Stomach (tissue), 9 donors: ENCODE results near the gene SLC22A12. TPM values are rescaled to one million over a fixed set of nuclear protein-coding genes. Genes with fewer than 3 reads are reported as not detected.

Experiments
- DNase-seq, 2 donors: peaks; one replicate each; pipeline versions ENCODE4 v3.0.0 to v3.0.0-alpha.2; 2013 to 2019
- H3K27ac ChIP-seq, 5 donors: fragments of 200-600 bp in 4 of 5; sonication (generic) in 4 of 5; one replicate each; pipeline ENCODE4 v1.5.1; 2013 to 2019; ENCODE audit warnings: mild to moderate bottlenecking in 1 of 5, moderate library complexity in 1 of 5
- H3K27me3 ChIP-seq, 3 donors: fragments of 200-600 bp; sonication (generic); one replicate each; pipeline ENCODE4 v1.5.1; 2017 to 2019; ENCODE audit warnings: mixed run types in 1 of 3
- H3K36me3 ChIP-seq, 4 donors: fragments of 200-600 bp; sonication (generic); 1 replicate in 3 of 4; 2 replicates in 1 of 4; pipeline ENCODE4 v1.5.1; 2016 to 2019
- H3K4me1 ChIP-seq, 4 donors: fragments of 200-600 bp; sonication (generic); one replicate each; pipeline ENCODE4 v1.5.1; 2016 to 2019
- H3K4me3 ChIP-seq, 4 donors: fragments of 200-600 bp; sonication (generic) in 3 of 4; one replicate each; pipeline ENCODE4 v1.5.1; 2016 to 2019; ENCODE audit warnings: mild to moderate bottlenecking in 1 of 4
- H3K9me3 ChIP-seq, 4 donors: fragments of 200-600 bp; sonication (generic); one replicate each; pipeline ENCODE4 v1.5.1; 2016 to 2019
- CTCF ChIP-seq, 7 experiments: fragments of 450-650 bp in 4 of 7; fragments of 200-600 bp in 3 of 7; sonication (generic) in 3 of 7; IDR thresholded peaks; one replicate each; pipeline ENCODE4 v1.5.1; 2016 to 2019; ENCODE audit warnings: antibody characterized with exemption in 7 of 7, control low read depth in 2 of 7, mild to moderate bottlenecking in 1 of 7
- EP300 ChIP-seq: sonication (generic); formaldehyde crosslinking; IDR thresholded peaks from one replicate; pipeline ENCODE4 v1.6.1; 2017; ENCODE audit warnings: antibody characterized with exemption
- POLR2A ChIP-seq, 4 donors: fragments of 450-650 bp; IDR thresholded peaks; one replicate each; pipeline ENCODE4 v1.6.1; 2016; ENCODE audit warnings: antibody characterized with exemption in 4 of 4, control low read depth in 2 of 4, mild to moderate bottlenecking in 1 of 4, moderate library complexity in 1 of 4
- POLR2AphosphoS5 ChIP-seq, 3 donors: sonication (generic); formaldehyde crosslinking; IDR thresholded peaks; one replicate each; pipeline ENCODE4 v1.6.1; 2016; ENCODE audit warnings: antibody characterized with exemption in 3 of 3
- WGBS, 5 donors: extraction: QIAGEN DNeasy Blood & Tissue Kit in 3 of 5; methylation state at CpG; one replicate each; pipeline versions ENCODE4 v1.1.5 to v1.1.7; 2013 to 2018; 5-methylcytosine and 5-hydroxymethylcytosine counted together
- intact Hi-C: fragments of 100-400 bp; cut with DNase I; formaldehyde crosslinking; loops from one replicate; pipeline ENCODE4 v1.15.1; 2023; ENCODE audit warnings: low total_unique reads
- polyA plus RNA-seq, 3 donors: library from polyadenylated mRNA; stranded (reverse); fragments of 200-250 nt; gene quantifications; one replicate each; pipeline ENCODE4 v1.2.3, GENCODE V29; 2013
- total RNA-seq, 5 donors: library from RNA; depleted of rRNA; stranded (reverse); fragments of >200 nt; gene quantifications; one replicate each; pipeline versions ENCODE4 v1.1.0 to v1.2.3, GENCODE V29; 2014 to 2016
- donor health status: healthy with polysubstance abuse.
- donor health status: Bipolar disorder and iron deficiency.
- donor health status: healthy.

The SLC22A12 gene
- total and polyA plus RNA-seq, 8 donors = not detected

DNA sequence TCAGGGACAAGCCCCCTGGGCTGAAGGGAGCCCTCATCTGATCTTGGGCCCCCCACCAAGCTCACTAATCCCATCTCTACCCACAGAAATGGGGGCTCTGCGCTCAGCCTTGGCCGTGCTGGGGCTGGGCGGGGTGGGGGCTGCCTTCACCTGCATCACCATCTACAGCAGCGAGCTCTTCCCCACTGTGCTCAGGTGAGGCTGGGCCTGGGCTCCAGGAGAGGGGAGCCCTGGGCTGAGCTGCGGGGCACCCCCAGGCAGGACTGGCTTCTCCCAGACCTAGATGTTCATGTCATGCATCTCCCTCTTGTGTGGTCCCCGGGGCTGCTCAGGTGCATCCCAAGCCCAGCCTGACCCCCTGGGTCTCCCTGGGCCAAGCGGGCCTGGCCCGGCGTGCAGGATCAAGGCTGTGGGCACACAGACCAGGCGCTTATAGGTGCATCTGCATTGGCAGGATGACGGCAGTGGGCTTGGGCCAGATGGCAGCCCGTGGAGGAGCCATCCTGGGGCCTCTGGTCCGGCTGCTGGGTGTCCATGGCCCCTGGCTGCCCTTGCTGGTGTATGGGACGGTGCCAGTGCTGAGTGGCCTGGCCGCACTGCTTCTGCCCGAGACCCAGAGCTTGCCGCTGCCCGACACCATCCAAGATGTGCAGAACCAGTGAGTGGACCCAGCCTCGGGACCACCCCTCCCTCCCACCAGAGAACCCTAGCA lies 9.4 kb downstream of the SLC22A12 start:
- Histone ChIP-seq H3K27ac (no peak overlapping the region), H3K36me3 (no peaks in the 10 kb centered on the region), H3K27me3 (peaks cover 0 to 10% (median 0%) of the 10 kb centered on the region in 3 donors), H3K4me3 (no peak overlapping the region), H3K9me3 (no peaks in the 10 kb centered on the region), H3K4me1 (no peaks in the 10 kb centered on the region)
- 84 to 90% (median 87%) methylated on average over 12 to 19 of the region's 19 CpGs for WGBS, 5 donors
- TF ChIP-seq POLR2AphosphoS5 (IDR thresholded peaks at IDR 0.05) (no peak), POLR2A (IDR thresholded peaks at IDR 0.05) (no peak), EP300 (no peak), CTCF (IDR thresholded peaks at IDR 0.05) (no peak)
- DNase-seq = no peak
- intact Hi-C loops = no loop called here

DNA sequence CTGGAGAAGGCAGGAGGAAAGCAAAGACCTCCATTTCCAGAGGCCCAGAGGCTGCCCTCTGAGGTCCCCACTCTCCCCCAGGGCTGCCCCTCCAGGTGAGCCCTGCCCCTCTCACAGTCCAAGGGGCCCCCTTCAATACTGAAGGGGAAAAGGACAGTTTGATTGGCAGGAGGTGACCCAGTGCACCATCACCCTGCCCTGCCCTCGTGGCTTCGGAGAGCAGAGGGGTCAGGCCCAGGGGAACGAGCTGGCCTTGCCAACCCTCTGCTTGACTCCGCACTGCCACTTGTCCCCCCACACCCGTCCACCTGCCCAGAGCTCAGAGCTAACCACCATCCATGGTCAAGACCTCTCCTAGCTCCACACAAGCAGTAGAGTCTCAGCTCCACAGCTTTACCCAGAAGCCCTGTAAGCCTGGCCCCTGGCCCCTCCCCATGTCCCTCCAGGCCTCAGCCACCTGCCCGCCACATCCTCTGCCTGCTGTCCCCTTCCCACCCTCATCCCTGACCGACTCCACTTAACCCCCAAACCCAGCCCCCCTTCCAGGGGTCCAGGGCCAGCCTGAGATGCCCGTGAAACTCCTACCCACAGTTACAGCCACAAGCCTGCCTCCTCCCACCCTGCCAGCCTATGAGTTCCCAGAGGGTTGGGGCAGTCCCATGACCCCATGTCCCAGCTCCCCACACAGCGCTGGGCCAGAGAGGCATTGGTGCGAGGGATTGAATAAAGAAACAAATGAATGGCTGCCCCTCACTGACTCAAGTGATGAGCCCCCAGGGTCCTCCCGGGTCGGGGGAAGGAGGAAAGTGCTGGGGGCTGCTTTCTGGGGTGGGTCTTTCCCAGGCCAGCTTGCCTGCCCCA lies 10.8 kb downstream of the SLC22A12 start:
- Histone ChIP-seq H3K4me3 (no peak overlapping the region), H3K36me3 (no peaks in the 10 kb centered on the region), H3K27me3 (peaks cover 0 to 24% (median 4%) of the 10 kb centered on the region in 3 donors), H3K4me1 (no peaks in the 10 kb centered on the region), H3K9me3 (no peaks in the 10 kb centered on the region), H3K27ac (no peak overlapping the region)
- TF ChIP-seq POLR2AphosphoS5 (IDR thresholded peaks at IDR 0.05) (no peak), POLR2A (IDR thresholded peaks at IDR 0.05) (no peak), CTCF (IDR thresholded peaks at IDR 0.05) (no peak), EP300 (no peak)
- intact Hi-C loops = no loop called here
- DNase-seq = no peak
- WGBS, 5 donors = 74 to 83% (median 75%) methylated on average over 12 of the region's 12 CpGs

- DNase-seq = no peak
- intact Hi-C loops = no loop called here
Observed at GRCh38 chr11:64602466-64603070, 11.5 kb downstream of the SLC22A12 start.

More at GRCh38 chr11:64602466-64603070, 11.5 kb downstream of the SLC22A12 start:
- Histone ChIP-seq H3K27ac (no peak overlapping the region), H3K4me1 (peaks cover 0 to 2% (median 0%) of the 10 kb centered on the region in 4 donors), H3K27me3 (peaks cover 0 to 31% (median 11%) of the 10 kb centered on the region in 3 donors), H3K4me3 (no peak overlapping the region), H3K36me3 (no peaks in the 10 kb centered on the region), H3K9me3 (no peaks in the 10 kb centered on the region)
- TF ChIP-seq POLR2AphosphoS5 (IDR thresholded peaks at IDR 0.05) = no peak
- no peak for TF ChIP-seq EP300
- TF ChIP-seq CTCF (IDR thresholded peaks at IDR 0.05) = no peak
- TF ChIP-seq POLR2A (IDR thresholded peaks at IDR 0.05) = no peak
- WGBS, 5 donors = 82 to 94% (median 90%) methylated on average over 3 to 10 of the region's 10 CpGs
